SU-DHL-6 (cell line): ENCODE data around the gene PAQR3.

Experiments used
- CTCF ChIP-seq: fragments of 200-600 bp; sonication (generic); IDR thresholded peaks from one replicate; pipeline ENCODE4 v1.5.1; 2017; ENCODE audit warnings: antibody characterized with exemption, mild to moderate bottlenecking, low read length, moderate library complexity; ENCODE audit not compliant: insufficient read depth, poor library complexity, severe bottlenecking
- EZH2phosphoT487 ChIP-seq: fragments of 200-600 bp; sonication (generic), shearing (Covaris generic); conservative IDR thresholded peaks from 2 replicates; pipeline ENCODE4 v1.6.1; 2018; ENCODE audit warnings: mild to moderate bottlenecking, antibody characterized with exemption, low read length, moderate library complexity, mixed read lengths

- TF ChIP-seq CTCF (no peak), EZH2phosphoT487 (no peak)
Measured at GRCh38 chr4:78880874-78881492, 58.3 kb downstream of the PAQR3 start.
